K562 (cell line): ENCODE measurements around the gene MEGF10. TPM values are rescaled to one million over a fixed set of nuclear protein-coding genes. Genes with fewer than 3 reads are reported as not detected.

Experiments
- ATAC-seq: fragments of 200-7000 bp; cut with Tn5 transposase; 3 replicates; pipeline ENCODE4 v1.9.1; 2020; ENCODE audit warnings: moderate library complexity
- BruUV-seq: library from RNA; stranded (reverse); fragments of 400-500 nt; replicated peaks from 2 replicates; lab custom pipeline; 2021; lab: Mats Ljungman, UMichigan
- CTCF ChIA-PET: fragments of 300-600 bp; formaldehyde crosslinking; extraction: SDS; loops from one replicate; lab custom pipeline; 2021; ENCODE audit warnings: low intra/inter-chr PET ratio; lab: Yijun Ruan, JAX
- POLR2A ChIA-PET: fragments of 300-600, 350-650 bp; sonication (Branson Sonifier 250); formaldehyde crosslinking; extraction: SDS; loops from one replicate; lab custom pipeline; 2021; ENCODE audit warnings: antibody characterized with exemption, inconsistent platforms; lab: Yijun Ruan, JAX
- DNase-seq, 4 experiments: peaks; one replicate each; pipeline versions ENCODE4 v3.0.0 to v3.0.0-alpha.2; 2011 to 2018; ENCODE audit warnings: low spot score in 3 of 4, mixed read lengths in 3 of 4; ENCODE audit errors: extremely low read depth in 1 of 4
- FAIRE-seq: peaks from 2 replicates; lab custom pipeline; 2011; peaks lifted over from hg19 to GRCh38; lab: Jason Lieb, UNC
- H2AFZ ChIP-seq: 2 replicates; pipeline ENCODE4 v1.6.0; 2011; ENCODE audit warnings: low read depth, low read length, control low read depth, inconsistent platforms
- H3K27ac ChIP-seq: fragments of 200-600 bp; 3 replicates; pipeline ENCODE4 v1.8.0; 2011; ENCODE audit warnings: low read depth, mild to moderate bottlenecking, control low read depth, inconsistent platforms, low read length, moderate library complexity, mixed read lengths; ENCODE audit errors: extremely low read depth
- H3K27me3 ChIP-seq, 2 experiments: fragments of 300-600 bp in 1 of 2; 2 replicates in 1 of 2; 3 replicates in 1 of 2; pipeline versions ENCODE4 v1.6.0 to v1.8.0; 2011; ENCODE audit warnings: inconsistent platforms in 2 of 2, low read length in 2 of 2, mild to moderate bottlenecking in 1 of 2, mixed read lengths in 1 of 2, moderate library complexity in 1 of 2; ENCODE audit not compliant: control insufficient read depth in 2 of 2, insufficient read depth in 2 of 2
- H3K36me3 ChIP-seq: fragments of 300-600 bp; 3 replicates; pipeline ENCODE4 v1.8.0; 2011; ENCODE audit warnings: mild to moderate bottlenecking, low read length, inconsistent platforms; ENCODE audit not compliant: control insufficient read depth, insufficient read depth
- H3K4me1 ChIP-seq, 2 experiments: fragments of 200-600 bp in 1 of 2; replicated peaks in 1 of 2; 2 replicates in 1 of 2; 3 replicates in 1 of 2; pipeline versions ENCODE4 v1.5.1 to v1.8.0; 2011; ENCODE audit warnings: inconsistent platforms in 2 of 2, low read length in 2 of 2, mild to moderate bottlenecking in 1 of 2, mixed read lengths in 1 of 2, moderate library complexity in 1 of 2; ENCODE audit not compliant: control insufficient read depth in 2 of 2, insufficient read depth in 2 of 2
- H3K4me2 ChIP-seq: 2 replicates; pipeline ENCODE4 v1.6.1; 2011; ENCODE audit warnings: low read length, control low read depth, inconsistent platforms, mixed read lengths; ENCODE audit not compliant: insufficient read depth
- H3K4me3 ChIP-seq: fragments of 200-600 bp; sonication (generic), shearing (Covaris generic); 2 replicates; pipeline ENCODE4 v1.5.1; 2016; ENCODE audit warnings: control low read depth, inconsistent platforms
- H3K79me2 ChIP-seq: fragments of 200-600 bp; 3 replicates; pipeline ENCODE4 v1.8.0; 2011; ENCODE audit warnings: low read length, inconsistent platforms; ENCODE audit not compliant: control insufficient read depth, insufficient read depth
- H3K9ac ChIP-seq, 2 experiments: 2 replicates each; pipeline versions ENCODE4 v1.6.0 to v1.6.1; 2011; ENCODE audit warnings: low read depth in 2 of 2, low read length in 2 of 2, control low read depth in 1 of 2, inconsistent platforms in 1 of 2, mild to moderate bottlenecking in 1 of 2, mixed read lengths in 1 of 2; ENCODE audit not compliant: insufficient read depth in 1 of 2
- H3K9me1 ChIP-seq: one replicate; pipeline ENCODE4 v1.6.0; 2011; ENCODE audit warnings: inconsistent platforms, mild to moderate bottlenecking, low read length, moderate library complexity; ENCODE audit not compliant: control insufficient read depth, insufficient read depth
- H3K9me3 ChIP-seq: replicated peaks from 2 replicates; pipeline ENCODE4 v1.5.1; 2011; ENCODE audit warnings: low read depth, low read length, inconsistent platforms; ENCODE audit not compliant: control insufficient read depth, insufficient read depth
- H4K20me1 ChIP-seq: replicated peaks from 2 replicates; pipeline ENCODE4 v1.6.1; 2011; ENCODE audit warnings: low read length, inconsistent platforms, mixed read lengths; ENCODE audit not compliant: control insufficient read depth, insufficient read depth
- ARID3B ChIP-seq: fragments of 250-450 bp; sonication (Bioruptor Pico); IDR thresholded peaks from 2 replicates; pipeline ENCODE4 v1.4.0; 2020; ENCODE audit warnings: borderline replicate concordance
- CBX1 ChIP-seq: sonication (generic); IDR thresholded peaks from 2 replicates; pipeline ENCODE4 v1.6.1; 2016; ENCODE audit warnings: antibody characterized with exemption, low read depth, mild to moderate bottlenecking
- DACH1 ChIP-seq: fragments of 450-650 bp; IDR thresholded peaks from 2 replicates; pipeline ENCODE4 v1.6.1; 2018; ENCODE audit not compliant: partially characterized antibody
- POLR2G ChIP-seq: fragments of 200-400 bp; formaldehyde crosslinking; IDR thresholded peaks from 2 replicates; pipeline ENCODE4 v1.6.1; 2017; ENCODE audit warnings: low read depth, mild to moderate bottlenecking, antibody characterized with exemption, low read length, moderate library complexity
- THRAP3 ChIP-seq: fragments of 450-650 bp; IDR thresholded peaks from 2 replicates; pipeline ENCODE4 v1.6.1; 2016; ENCODE audit warnings: mild to moderate bottlenecking, inconsistent platforms, borderline replicate concordance
- ZNF436 ChIP-seq: fragments of 250-450, 450-650 bp; sonication (Bioruptor Pico); formaldehyde crosslinking; IDR thresholded peaks from 2 replicates; pipeline ENCODE4 v1.7.0; 2020; ENCODE audit warnings: mild to moderate bottlenecking
- WGBS: fragments of 100-300 bp; shearing (Covaris generic); methylation state at CpG from one replicate; pipeline ENCODE4 v1.1.6; 2016; ENCODE audit warnings: low coverage, mixed read lengths; ENCODE audit not compliant: insufficient coverage; ENCODE audit errors: missing lambda C conversion rate; 5-methylcytosine and 5-hydroxymethylcytosine counted together
- in situ Hi-C: fragments of 300-500 bp; cut with MboI; formaldehyde crosslinking; loops from 4 replicates; pipeline ENCODE4 v1.15.0; 2018; ENCODE audit warnings: inconsistent platforms, mixed read lengths
- intact Hi-C: fragments of 100-400 bp; cut with micrococcal nuclease; formaldehyde crosslinking; loops from 2 replicates; pipeline ENCODE4 v1.14.2; 2022
- polyA plus RNA-seq, 8 experiments: library from polyadenylated mRNA; depleted of rRNA in 4 of 8; stranded (reverse) in 5 of 8; unstranded in 3 of 8; fragments of >200 nt; fragmentation: Nextera tagmentation in 2 of 8; fragmentation: Illumina TruSeq in 1 of 8; extraction: Ambion mirVana in 2 of 8; extraction: Trizol in 1 of 8; gene quantifications; 2 replicates each; pipeline versions ENCODE4 v1.2.1 to v1.2.3, GENCODE V29; 2011 to 2014; ENCODE audit warnings: inconsistent platforms in 1 of 8, missing spikeins in 1 of 8
- total RNA-seq, 7 experiments: library from RNA; depleted of rRNA in 6 of 7; stranded (reverse); fragments of >200 nt in 6 of 7; fragmentation: Illumina TruSeq in 2 of 7; extraction: Trizol in 2 of 7; gene quantifications; 2 replicates each; pipeline versions ENCODE4 v1.2.1 to v1.2.3, GENCODE V29; 2011 to 2021; ENCODE audit warnings: low replicate concordance in 1 of 7
- TF ChIP-seq, protein P1 (sequence below): sonication (generic); formaldehyde crosslinking; IDR thresholded peaks from 2 replicates; pipeline ENCODE4 v1.8.1; 2023; ENCODE audit warnings: mild to moderate bottlenecking, missing genetic modification reagents
- TF ChIP-seq, protein P2 (sequence below): fragments of 450-650 bp; IDR thresholded peaks from 2 replicates; pipeline ENCODE4 v1.6.1; 2014; ENCODE audit warnings: low read depth, mild to moderate bottlenecking, moderate library complexity, borderline replicate concordance

MEGF10 gene
- total and polyA plus RNA-seq, 9 of the 15 experiments (the other 6 are each of a cell fraction or from before 2014, with no cell fraction given) = 0.07 TPM; not detected in 8

DNA sequence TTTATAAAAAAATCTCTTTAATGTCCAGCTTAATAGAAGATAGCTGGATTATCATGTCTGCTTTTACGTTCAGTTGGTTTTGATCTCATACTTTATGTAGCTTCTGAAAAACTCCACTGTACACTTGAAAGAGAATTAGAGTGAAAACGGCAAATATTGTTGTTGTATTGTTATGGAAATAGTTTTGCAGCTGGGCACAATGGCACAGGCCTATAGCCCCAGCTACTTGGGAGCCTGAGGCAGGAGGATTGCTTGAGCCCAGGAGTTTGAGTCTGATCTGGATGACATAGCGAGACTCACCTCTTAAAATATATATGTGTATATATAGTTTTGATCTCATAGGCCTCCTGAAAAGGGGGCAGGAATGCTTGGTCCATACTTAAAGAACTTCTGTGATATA, 159.4 kb downstream of the MEGF10 start:
- DNase-seq = no peak
- H3K9me3 ChIP-seq = no peaks in the 10 kb centered on the region
- H4K20me1 ChIP-seq = no peaks in the 10 kb centered on the region; the same call in 1 of the 2 replicates
- no peak for ATAC-seq
- BruUV-seq = no TSS peak
- H3K36me3 ChIP-seq = no peaks in the 10 kb centered on the region
- no peak overlapping the region for H3K4me3 ChIP-seq
- FAIRE-seq = no peak
- no peaks in the 10 kb centered on the region for H3K4me1 ChIP-seq
- no peak overlapping the region for H3K9ac ChIP-seq
- 0% methylated on average over 3 of the region's 3 CpGs for WGBS
- in situ Hi-C loops = loop anchor here (25.0 kb wide), 1 partner anchor 1113 kb away; no protein-coding TSS in a partner anchor
- ChIA-PET POLR2A (interaction anchor here (1.4 kb wide), 1 partner anchor 12 kb away, joined by 4 read pairs; no protein-coding TSS in a partner anchor), CTCF (no interaction called here)
- no peak overlapping the region for H3K27ac ChIP-seq
- no peak overlapping the region for H3K4me2 ChIP-seq
- H3K9me1 ChIP-seq = no peaks in the 10 kb centered on the region
- no peak overlapping the region for H2AFZ ChIP-seq
- intact Hi-C loops = no loop called here
- peaks cover 5 to 11% of the 10 kb centered on the region in 2 experiments; a peak in 4 of 5 replicates for H3K27me3 ChIP-seq
- no peaks in the 10 kb centered on the region for H3K79me2 ChIP-seq
- no peak for TF ChIP-seq POLR2G
- TF ChIP-seq THRAP3 = no peak

DNA sequence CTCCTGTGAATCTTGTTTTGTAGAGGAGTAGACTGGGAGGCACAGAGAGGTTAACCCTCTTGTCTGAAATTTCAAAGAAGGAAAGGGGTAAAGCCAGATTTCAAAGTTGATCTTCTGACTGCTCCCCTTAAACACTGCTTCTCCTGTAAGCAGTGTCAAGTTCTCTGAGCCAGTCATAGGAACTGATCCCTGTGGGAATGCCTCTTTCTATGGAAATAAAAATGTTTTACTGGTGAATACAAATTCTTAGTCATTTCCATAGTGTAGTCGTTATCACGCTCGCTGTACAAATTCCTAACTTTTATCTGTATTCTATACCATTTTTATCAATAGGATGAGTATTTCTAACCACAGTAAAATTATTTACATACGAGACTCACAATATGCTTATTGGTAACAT, 160.5 kb downstream of the MEGF10 start:
- TF ChIP-seq, protein P1, sequence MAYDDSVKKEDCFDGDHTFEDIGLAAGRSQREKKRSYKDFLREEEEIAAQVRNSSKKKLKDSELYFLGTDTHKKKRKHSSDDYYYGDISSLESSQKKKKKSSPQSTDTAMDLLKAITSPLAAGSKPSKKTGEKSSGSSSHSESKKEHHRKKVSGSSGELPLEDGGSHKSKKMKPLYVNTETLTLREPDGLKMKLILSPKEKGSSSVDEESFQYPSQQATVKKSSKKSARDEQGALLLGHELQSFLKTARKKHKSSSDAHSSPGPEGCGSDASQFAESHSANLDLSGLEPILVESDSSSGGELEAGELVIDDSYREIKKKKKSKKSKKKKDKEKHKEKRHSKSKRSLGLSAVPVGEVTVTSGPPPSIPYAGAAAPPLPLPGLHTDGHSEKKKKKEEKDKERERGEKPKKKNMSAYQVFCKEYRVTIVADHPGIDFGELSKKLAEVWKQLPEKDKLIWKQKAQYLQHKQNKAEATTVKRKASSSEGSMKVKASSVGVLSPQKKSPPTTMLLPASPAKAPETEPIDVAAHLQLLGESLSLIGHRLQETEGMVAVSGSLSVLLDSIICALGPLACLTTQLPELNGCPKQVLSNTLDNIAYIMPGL (CRISPR knock-in tag) = no peak
- TF ChIP-seq ZNF436 = no peak
- TF ChIP-seq, protein P2, sequence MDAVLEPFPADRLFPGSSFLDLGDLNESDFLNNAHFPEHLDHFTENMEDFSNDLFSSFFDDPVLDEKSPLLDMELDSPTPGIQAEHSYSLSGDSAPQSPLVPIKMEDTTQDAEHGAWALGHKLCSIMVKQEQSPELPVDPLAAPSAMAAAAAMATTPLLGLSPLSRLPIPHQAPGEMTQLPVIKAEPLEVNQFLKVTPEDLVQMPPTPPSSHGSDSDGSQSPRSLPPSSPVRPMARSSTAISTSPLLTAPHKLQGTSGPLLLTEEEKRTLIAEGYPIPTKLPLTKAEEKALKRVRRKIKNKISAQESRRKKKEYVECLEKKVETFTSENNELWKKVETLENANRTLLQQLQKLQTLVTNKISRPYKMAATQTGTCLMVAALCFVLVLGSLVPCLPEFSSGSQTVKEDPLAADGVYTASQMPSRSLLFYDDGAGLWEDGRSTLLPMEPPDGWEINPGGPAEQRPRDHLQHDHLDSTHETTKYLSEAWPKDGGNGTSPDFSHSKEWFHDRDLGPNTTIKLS = no peak
- TF ChIP-seq CBX1 = no peak
- TF ChIP-seq ARID3B = no peak
- TF ChIP-seq DACH1 = no peak
- Histone ChIP-seq H3K9me1 (no peaks in the 10 kb centered on the region), H3K36me3 (no peaks in the 10 kb centered on the region), H3K27ac (no peak overlapping the region), H2AFZ (no peak overlapping the region), H3K4me2 (no peak overlapping the region), H3K79me2 (no peaks in the 10 kb centered on the region), H3K9me3 (no peaks in the 10 kb centered on the region), H3K27me3 (peaks cover 2 to 11% of the 10 kb centered on the region in 2 experiments; a peak in 4 of 5 replicates), H3K9ac (no peak overlapping the region), H3K4me3 (no peak overlapping the region), H4K20me1 (no peaks in the 10 kb centered on the region; the same call in 1 of the 2 replicates), H3K4me1 (no peaks in the 10 kb centered on the region)
- DNase-seq = no peak
- BruUV-seq = no TSS peak
- WGBS = 1% methylated on average over 4 of the region's 4 CpGs
- in situ Hi-C loops (loop anchor here (25.0 kb wide), 1 partner anchor 1114 kb away; no protein-coding TSS in a partner anchor), intact Hi-C loops (no loop called here)
- no peak for ATAC-seq
- CTCF ChIA-PET = no interaction called here
- POLR2A ChIA-PET = interaction anchor here (1.0 kb wide), 1 partner anchor 21 kb away, joined by 3 read pairs; no protein-coding TSS in a partner anchor
- no peak for FAIRE-seq
